ENCODE measurements around the gene MDM2. TPM values are rescaled to one million over a fixed set of nuclear protein-coding genes. Genes with fewer than 3 reads are reported as not detected.

The MDM2 gene
- total and polyA plus RNA-seq, 2 of the 13 experiments (the other 11 are each of a cell fraction or from before 2014, with no cell fraction given): 29.3 to 314 TPM

DNA sequence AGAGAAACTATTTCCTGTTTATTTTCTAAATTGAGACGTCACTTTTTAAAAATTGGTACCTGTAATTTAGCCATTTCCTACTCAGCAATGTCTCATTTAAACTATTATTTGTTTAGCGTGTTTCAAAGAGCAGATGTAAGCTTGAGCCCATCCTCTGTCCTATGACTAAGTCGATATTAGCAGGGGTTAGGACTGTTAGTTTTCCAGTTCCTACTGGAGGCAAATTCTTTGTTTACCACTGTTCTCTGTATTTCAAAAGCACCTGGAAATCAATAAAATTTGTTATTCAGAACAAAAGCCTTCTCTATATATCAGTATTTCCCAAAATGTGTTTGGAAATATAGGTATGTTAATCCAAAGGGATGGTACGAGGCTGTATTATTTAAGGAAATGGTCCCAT lies 42.4 kb downstream of the MDM2 start (continued):
- TF ChIP-seq, protein P1, sequence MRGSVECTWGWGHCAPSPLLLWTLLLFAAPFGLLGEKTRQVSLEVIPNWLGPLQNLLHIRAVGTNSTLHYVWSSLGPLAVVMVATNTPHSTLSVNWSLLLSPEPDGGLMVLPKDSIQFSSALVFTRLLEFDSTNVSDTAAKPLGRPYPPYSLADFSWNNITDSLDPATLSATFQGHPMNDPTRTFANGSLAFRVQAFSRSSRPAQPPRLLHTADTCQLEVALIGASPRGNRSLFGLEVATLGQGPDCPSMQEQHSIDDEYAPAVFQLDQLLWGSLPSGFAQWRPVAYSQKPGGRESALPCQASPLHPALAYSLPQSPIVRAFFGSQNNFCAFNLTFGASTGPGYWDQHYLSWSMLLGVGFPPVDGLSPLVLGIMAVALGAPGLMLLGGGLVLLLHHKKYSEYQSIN (CRISPR knock-in tag; IDR thresholded peaks at IDR 0.05; ENCODE audit: borderline replicate concordance): no peak
- TF ChIP-seq PCBP2 (optimal IDR thresholded peaks at IDR 0.05; ENCODE audit: low read depth, low read length, poor library complexity, severe bottlenecking): no peak
- no peak for TF ChIP-seq ZNF747 (CRISPR knock-in tag; IDR thresholded peaks at IDR 0.05; ENCODE audit: borderline replicate concordance)
- no peak for TF ChIP-seq KDM5B (CRISPR knock-in tag; IDR thresholded peaks at IDR 0.05; ENCODE audit: borderline replicate concordance)
- no peak for TF ChIP-seq RAD51 (IDR thresholded peaks at IDR 0.05; ENCODE audit: borderline replicate concordance)
- no peak for TF ChIP-seq SOX13 (IDR thresholded peaks at IDR 0.05)
- TF ChIP-seq SOX13 (CRISPR knock-in tag; conservative IDR thresholded peaks at IDR 0.05 in 1 of 2, IDR thresholded peaks at IDR 0.05 in 1 of 2): peak in 1 of 2 experiments; percentile 51; a peak in 1 of 4 replicates
- no peak for TF ChIP-seq POGZ (CRISPR knock-in tag; IDR thresholded peaks at IDR 0.05)
- no peak for TF ChIP-seq ZZZ3 (CRISPR knock-in tag; IDR thresholded peaks at IDR 0.05; ENCODE audit: borderline replicate concordance)
- TF ChIP-seq, protein P2, sequence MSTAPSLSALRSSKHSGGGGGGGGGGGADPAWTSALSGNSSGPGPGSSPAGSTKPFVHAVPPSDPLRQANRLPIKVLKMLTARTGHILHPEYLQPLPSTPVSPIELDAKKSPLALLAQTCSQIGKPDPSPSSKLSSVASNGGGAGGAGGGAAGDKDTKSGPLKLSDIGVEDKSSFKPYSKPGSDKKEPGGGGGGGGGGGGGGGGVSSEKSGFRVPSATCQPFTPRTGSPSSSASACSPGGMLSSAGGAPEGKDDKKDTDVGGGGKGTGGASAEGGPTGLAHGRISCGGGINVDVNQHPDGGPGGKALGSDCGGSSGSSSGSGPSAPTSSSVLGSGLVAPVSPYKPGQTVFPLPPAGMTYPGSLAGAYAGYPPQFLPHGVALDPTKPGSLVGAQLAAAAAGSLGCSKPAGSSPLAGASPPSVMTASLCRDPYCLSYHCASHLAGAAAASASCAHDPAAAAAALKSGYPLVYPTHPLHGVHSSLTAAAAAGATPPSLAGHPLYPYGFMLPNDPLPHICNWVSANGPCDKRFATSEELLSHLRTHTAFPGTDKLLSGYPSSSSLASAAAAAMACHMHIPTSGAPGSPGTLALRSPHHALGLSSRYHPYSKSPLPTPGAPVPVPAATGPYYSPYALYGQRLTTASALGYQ (CRISPR knock-in tag; IDR thresholded peaks at IDR 0.05): no peak
- TF ChIP-seq, protein P3, sequence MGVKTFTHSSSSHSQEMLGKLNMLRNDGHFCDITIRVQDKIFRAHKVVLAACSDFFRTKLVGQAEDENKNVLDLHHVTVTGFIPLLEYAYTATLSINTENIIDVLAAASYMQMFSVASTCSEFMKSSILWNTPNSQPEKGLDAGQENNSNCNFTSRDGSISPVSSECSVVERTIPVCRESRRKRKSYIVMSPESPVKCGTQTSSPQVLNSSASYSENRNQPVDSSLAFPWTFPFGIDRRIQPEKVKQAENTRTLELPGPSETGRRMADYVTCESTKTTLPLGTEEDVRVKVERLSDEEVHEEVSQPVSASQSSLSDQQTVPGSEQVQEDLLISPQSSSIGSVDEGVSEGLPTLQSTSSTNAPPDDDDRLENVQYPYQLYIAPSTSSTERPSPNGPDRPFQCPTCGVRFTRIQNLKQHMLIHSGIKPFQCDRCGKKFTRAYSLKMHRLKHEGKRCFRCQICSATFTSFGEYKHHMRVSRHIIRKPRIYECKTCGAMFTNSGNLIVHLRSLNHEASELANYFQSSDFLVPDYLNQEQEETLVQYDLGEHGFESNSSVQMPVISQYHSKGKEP (CRISPR knock-in tag; IDR thresholded peaks at IDR 0.05): no peak
- TF ChIP-seq ZBTB7A (CRISPR knock-in tag; IDR thresholded peaks at IDR 0.05): no peak
- TF ChIP-seq TCF7 (IDR thresholded peaks at IDR 0.05; ENCODE audit: low read depth): no peak
- no peak for TF ChIP-seq MLLT10 (CRISPR knock-in tag; IDR thresholded peaks at IDR 0.05)
- TF ChIP-seq, protein P4, sequence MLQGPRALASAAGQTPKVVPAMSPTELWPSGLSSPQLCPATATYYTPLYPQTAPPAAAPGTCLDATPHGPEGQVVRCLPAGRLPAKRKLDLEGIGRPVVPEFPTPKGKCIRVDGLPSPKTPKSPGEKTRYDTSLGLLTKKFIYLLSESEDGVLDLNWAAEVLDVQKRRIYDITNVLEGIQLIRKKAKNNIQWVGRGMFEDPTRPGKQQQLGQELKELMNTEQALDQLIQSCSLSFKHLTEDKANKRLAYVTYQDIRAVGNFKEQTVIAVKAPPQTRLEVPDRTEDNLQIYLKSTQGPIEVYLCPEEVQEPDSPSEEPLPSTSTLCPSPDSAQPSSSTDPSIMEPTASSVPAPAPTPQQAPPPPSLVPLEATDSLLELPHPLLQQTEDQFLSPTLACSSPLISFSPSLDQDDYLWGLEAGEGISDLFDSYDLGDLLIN (CRISPR knock-in tag; IDR thresholded peaks at IDR 0.05; ENCODE audit: borderline replicate concordance): no peak
- TF ChIP-seq MAFK (conservative IDR thresholded peaks at IDR 0.05 in 1 of 2, IDR thresholded peaks at IDR 0.05 in 1 of 2; ENCODE audit: low read length in 2 of 2): 0 out of 4 replicates have a peak, but pooled peaks of 1 of the 2 experiments have one; percentile 5
- TF ChIP-seq, protein P5, sequence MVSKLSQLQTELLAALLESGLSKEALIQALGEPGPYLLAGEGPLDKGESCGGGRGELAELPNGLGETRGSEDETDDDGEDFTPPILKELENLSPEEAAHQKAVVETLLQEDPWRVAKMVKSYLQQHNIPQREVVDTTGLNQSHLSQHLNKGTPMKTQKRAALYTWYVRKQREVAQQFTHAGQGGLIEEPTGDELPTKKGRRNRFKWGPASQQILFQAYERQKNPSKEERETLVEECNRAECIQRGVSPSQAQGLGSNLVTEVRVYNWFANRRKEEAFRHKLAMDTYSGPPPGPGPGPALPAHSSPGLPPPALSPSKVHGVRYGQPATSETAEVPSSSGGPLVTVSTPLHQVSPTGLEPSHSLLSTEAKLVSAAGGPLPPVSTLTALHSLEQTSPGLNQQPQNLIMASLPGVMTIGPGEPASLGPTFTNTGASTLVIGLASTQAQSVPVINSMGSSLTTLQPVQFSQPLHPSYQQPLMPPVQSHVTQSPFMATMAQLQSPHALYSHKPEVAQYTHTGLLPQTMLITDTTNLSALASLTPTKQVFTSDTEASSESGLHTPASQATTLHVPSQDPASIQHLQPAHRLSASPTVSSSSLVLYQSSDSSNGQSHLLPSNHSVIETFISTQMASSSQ (IDR thresholded peaks at IDR 0.05; ENCODE audit: low read depth): no peak
- TF ChIP-seq, protein P5 (CRISPR knock-in tag; IDR thresholded peaks at IDR 0.05; ENCODE audit: borderline replicate concordance): no peak
- no peak for TF ChIP-seq ZNF569 (CRISPR knock-in tag; IDR thresholded peaks at IDR 0.05; ENCODE audit: borderline replicate concordance)
- no peak for TF ChIP-seq TAF15 (IDR thresholded peaks at IDR 0.05; ENCODE audit: low read depth, low read length, poor library complexity, severe bottlenecking)
- TF ChIP-seq ISX (CRISPR knock-in tag; conservative IDR thresholded peaks at IDR 0.05): no peak

Data from HepG2 (cell line).